ENCODE results near the gene IL22RA1. TPM values are rescaled to one million over a fixed set of nuclear protein-coding genes. Genes with fewer than 3 reads are reported as not detected.

Gene IL22RA1
- total and polyA plus RNA-seq, 8 donors = 62.5 to 164 (median 95.3) TPM

GRCh38 chr1:24070821-24071393 lies 72.0 kb downstream of the IL22RA1 start:
- TF ChIP-seq, protein P1, sequence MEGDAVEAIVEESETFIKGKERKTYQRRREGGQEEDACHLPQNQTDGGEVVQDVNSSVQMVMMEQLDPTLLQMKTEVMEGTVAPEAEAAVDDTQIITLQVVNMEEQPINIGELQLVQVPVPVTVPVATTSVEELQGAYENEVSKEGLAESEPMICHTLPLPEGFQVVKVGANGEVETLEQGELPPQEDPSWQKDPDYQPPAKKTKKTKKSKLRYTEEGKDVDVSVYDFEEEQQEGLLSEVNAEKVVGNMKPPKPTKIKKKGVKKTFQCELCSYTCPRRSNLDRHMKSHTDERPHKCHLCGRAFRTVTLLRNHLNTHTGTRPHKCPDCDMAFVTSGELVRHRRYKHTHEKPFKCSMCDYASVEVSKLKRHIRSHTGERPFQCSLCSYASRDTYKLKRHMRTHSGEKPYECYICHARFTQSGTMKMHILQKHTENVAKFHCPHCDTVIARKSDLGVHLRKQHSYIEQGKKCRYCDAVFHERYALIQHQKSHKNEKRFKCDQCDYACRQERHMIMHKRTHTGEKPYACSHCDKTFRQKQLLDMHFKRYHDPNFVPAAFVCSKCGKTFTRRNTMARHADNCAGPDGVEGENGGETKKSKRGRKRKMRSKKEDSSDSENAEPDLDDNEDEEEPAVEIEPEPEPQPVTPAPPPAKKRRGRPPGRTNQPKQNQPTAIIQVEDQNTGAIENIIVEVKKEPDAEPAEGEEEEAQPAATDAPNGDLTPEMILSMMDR (IDR thresholded peaks at IDR 0.05) = peak; percentile 66 to 91 (median 80)
- H3K9me3 ChIP-seq = no peaks in the 10 kb centered on the region
- H3K27ac ChIP-seq = no peak overlapping the region
- no peaks in the 10 kb centered on the region for H3K27me3 ChIP-seq
- no peak for FAIRE-seq
- intact Hi-C loops (cut with DNase I) = loop anchor here in 2 of 3 donors (5.0 to 10.0 kb wide), 2 partner anchors 41 to 114 kb away; partner anchors contain the start of genes MYOM3 (in 2 of the 2) and IFNLR1 (in 1 of the 2)
- H3K4me3 ChIP-seq = no peak overlapping the region
- peak; percentile 67 to 93 (median 88) for ATAC-seq
- H3K4me1 ChIP-seq = no peaks in the 10 kb centered on the region
- 20 to 25% methylated on average over 15 of the region's 15 CpGs for WGBS, 2 donors
- DNase-seq = peak in 5 of 6 donors; percentile 70 to 84 (median 74)
- H3K36me3 ChIP-seq = no peaks in the 10 kb centered on the region

- no peaks in the 10 kb centered on the region for H3K9me3 ChIP-seq
- DNase-seq = no peak
- H3K4me1 ChIP-seq = no peaks in the 10 kb centered on the region
- no peak for ATAC-seq
- no peak for FAIRE-seq
- H3K27ac ChIP-seq = no peak overlapping the region
- no peaks in the 10 kb centered on the region for H3K27me3 ChIP-seq
- H3K36me3 ChIP-seq = no peaks in the 10 kb centered on the region
- no peak overlapping the region for H3K4me3 ChIP-seq
- intact Hi-C loops (cut with DNase I) = loop anchor here in 2 of 3 donors (5.0 to 10.0 kb wide), 3 partner anchors 42 to 315 kb away; partner anchors contain the start of genes MYOM3 (in 2 of the 2) and IFNLR1 (in 1 of the 2)
- TF ChIP-seq, protein P1 (IDR thresholded peaks at IDR 0.05) = no peak
- 64 to 78% methylated on average over 7 of the region's 7 CpGs for WGBS, 2 donors
Measured at GRCh38 chr1:24069817-24070216, 73.1 kb downstream of the IL22RA1 start.

Other genes with a start within 250 kb of the IL22RA1 start
- not detected for gene CNR2, start 229.8 kb downstream of the IL22RA1 start, total RNA-seq
- not detected for gene CNR2, start 229.8 kb downstream of the IL22RA1 start, polyA plus RNA-seq
- 10 to 100 TPM; 24.3 to 57.4 (median 38.3) TPM for gene PNRC2, start 183.3 kb downstream of the IL22RA1 start, total RNA-seq
- gene PNRC2, start 183.3 kb downstream of the IL22RA1 start, polyA plus RNA-seq = 10 to 100 TPM; 30.2 to 49.0 TPM
- gene SRSF10, start 162.8 kb downstream of the IL22RA1 start, total RNA-seq = 10 to 100 TPM; 25.5 to 54.9 (median 37.1) TPM
- gene SRSF10, start 162.8 kb downstream of the IL22RA1 start, polyA plus RNA-seq = 10 to 100 TPM; 42.8 to 78.8 TPM
- gene MYOM3, start 31.0 kb downstream of the IL22RA1 start, total RNA-seq = 1 to 10 TPM in 2 of 6 donors, under 1 TPM in 4; 0.38 to 1.7 (median 0.79) TPM
- 1 to 10 TPM in 1 of 2 donors, under 1 TPM in 1; 0.77 to 1.2 TPM for gene MYOM3, start 31.0 kb downstream of the IL22RA1 start, polyA plus RNA-seq
- gene IFNLR1, start 44.1 kb upstream of the IL22RA1 start, total RNA-seq = 1 to 10 TPM; 3.0 to 8.4 (median 4.7) TPM
- gene IFNLR1, start 44.1 kb upstream of the IL22RA1 start, polyA plus RNA-seq = 1 to 10 TPM; 2.3 to 3.4 TPM
- under 1 TPM; 0.16 to 0.86 (median 0.47) TPM for gene GRHL3, start 176.2 kb upstream of the IL22RA1 start, total RNA-seq
- gene GRHL3, start 176.2 kb upstream of the IL22RA1 start, polyA plus RNA-seq = under 1 TPM; 0.11 to 0.33 TPM